H9 (cell line): Measurements from ENCODE around the gene CHSY1. TPM values are rescaled to one million over a fixed set of nuclear protein-coding genes. Genes with fewer than 3 reads are reported as not detected.

Source experiments
- DNase-seq: peaks from one replicate; pipeline ENCODE4 v3.0.0-alpha.2; 2017
- H2AFZ ChIP-seq: one replicate; pipeline ENCODE4 v1.6.1; 2013; ENCODE audit warnings: mild to moderate bottlenecking, low read length, control low read depth, moderate library complexity
- H2AK5ac ChIP-seq: 2 replicates; pipeline ENCODE4 v1.6.1; 2013; ENCODE audit warnings: low read length, control low read depth, mixed read lengths; ENCODE audit not compliant: insufficient read length
- H2BK120ac ChIP-seq: one replicate; pipeline ENCODE4 v1.6.1; 2013; ENCODE audit warnings: low read depth, mild to moderate bottlenecking, low read length, control low read depth, inconsistent platforms; ENCODE audit not compliant: poor library complexity, severe bottlenecking
- H2BK12ac ChIP-seq: 2 replicates; pipeline ENCODE4 v1.6.1; 2013; ENCODE audit warnings: low read length, control low read depth, mixed read lengths, low read depth; ENCODE audit not compliant: insufficient read length
- H2BK15ac ChIP-seq: 2 replicates; pipeline ENCODE4 v1.6.1; 2013; ENCODE audit warnings: low read depth, low read length, control low read depth
- H2BK20ac ChIP-seq: one replicate; pipeline ENCODE4 v1.6.1; 2013; ENCODE audit warnings: low read depth, mild to moderate bottlenecking, low read length, control low read depth, inconsistent platforms; ENCODE audit not compliant: poor library complexity, severe bottlenecking
- H2BK5ac ChIP-seq: 2 replicates; pipeline ENCODE4 v1.6.1; 2013; ENCODE audit warnings: low read length, control low read depth, mixed read lengths; ENCODE audit not compliant: insufficient read length
- H3K14ac ChIP-seq: 2 replicates; pipeline ENCODE4 v1.6.1; 2013; ENCODE audit warnings: low read length, control low read depth; ENCODE audit not compliant: insufficient read depth
- H3K18ac ChIP-seq: 2 replicates; pipeline ENCODE4 v1.6.1; 2013; ENCODE audit warnings: low read depth, mild to moderate bottlenecking, mixed read lengths, low read length, control low read depth; ENCODE audit not compliant: insufficient read length
- H3K23ac ChIP-seq: 2 replicates; pipeline ENCODE4 v1.6.1; 2013; ENCODE audit warnings: low read length, control low read depth, mixed read lengths, low read depth; ENCODE audit not compliant: insufficient read length
- H3K23me2 ChIP-seq: 2 replicates; pipeline ENCODE4 v1.6.1; 2013; ENCODE audit warnings: low read depth, mild to moderate bottlenecking, mixed read lengths, low read length, control low read depth; ENCODE audit not compliant: insufficient read length, poor library complexity, severe bottlenecking
- H3K27ac ChIP-seq: 2 replicates; pipeline ENCODE4 v1.5.1; 2013; ENCODE audit warnings: low read length, control low read depth, mixed read lengths, low read depth; ENCODE audit not compliant: insufficient read length
- H3K27me3 ChIP-seq: 2 replicates; pipeline ENCODE4 v1.6.1; 2013; ENCODE audit warnings: low read length, control low read depth, inconsistent platforms; ENCODE audit not compliant: insufficient read depth
- H3K4ac ChIP-seq: 2 replicates; pipeline ENCODE4 v1.6.1; 2013; ENCODE audit warnings: low read depth, mild to moderate bottlenecking, control low read depth, inconsistent platforms, low read length, moderate library complexity
- H3K4me1 ChIP-seq: 2 replicates; pipeline ENCODE4 v1.6.1; 2013; ENCODE audit warnings: low read length, control low read depth, inconsistent platforms; ENCODE audit not compliant: insufficient read depth
- H3K4me2 ChIP-seq: 2 replicates; pipeline ENCODE4 v1.6.1; 2013; ENCODE audit warnings: low read length, control low read depth, mixed read lengths; ENCODE audit not compliant: insufficient read length, insufficient read depth
- H3K56ac ChIP-seq: 2 replicates; pipeline ENCODE4 v1.6.1; 2013; ENCODE audit warnings: low read depth, mild to moderate bottlenecking, mixed read lengths, low read length, control low read depth; ENCODE audit not compliant: insufficient read length
- H3K79me1 ChIP-seq: 2 replicates; pipeline ENCODE4 v1.6.1; 2013; ENCODE audit warnings: low read depth, mild to moderate bottlenecking, moderate library complexity, low read length, control low read depth, inconsistent platforms; ENCODE audit not compliant: insufficient read depth, poor library complexity, severe bottlenecking
- H3K79me2 ChIP-seq: 2 replicates; pipeline ENCODE4 v1.6.1; 2013; ENCODE audit warnings: low read length, control low read depth, inconsistent platforms; ENCODE audit not compliant: insufficient read depth
- H3K9ac ChIP-seq: 2 replicates; pipeline ENCODE4 v1.6.1; 2013; ENCODE audit warnings: low read length, control low read depth, mixed read lengths; ENCODE audit not compliant: insufficient read length; ENCODE audit errors: extremely low read depth
- H3K9me3 ChIP-seq: one replicate; pipeline ENCODE4 v1.6.1; 2013; ENCODE audit warnings: low read depth, low read length, inconsistent platforms; ENCODE audit not compliant: control insufficient read depth
- H3T11ph ChIP-seq: one replicate; pipeline ENCODE4 v1.6.1; 2013; ENCODE audit warnings: mild to moderate bottlenecking, low read length, control low read depth, inconsistent platforms
- H4K20me1 ChIP-seq: one replicate; pipeline ENCODE4 v1.6.1; 2013; ENCODE audit not compliant: control insufficient read depth, insufficient read length, insufficient read depth
- H4K5ac ChIP-seq: 2 replicates; pipeline ENCODE4 v1.6.1; 2013; ENCODE audit warnings: low read depth, mild to moderate bottlenecking, mixed read lengths, low read length, control low read depth; ENCODE audit not compliant: insufficient read length
- H4K8ac ChIP-seq: replicated peaks from 2 replicates; pipeline ENCODE4 v1.6.1; 2013; ENCODE audit warnings: low read length, control low read depth, mixed read lengths, low read depth; ENCODE audit not compliant: insufficient read length
- H4K91ac ChIP-seq: 2 replicates; pipeline ENCODE4 v1.6.1; 2013; ENCODE audit warnings: low read depth, mild to moderate bottlenecking, moderate library complexity, mixed read lengths, low read length, control low read depth; ENCODE audit not compliant: insufficient read length
- H3K27ac Mint-ChIP-seq, 3 experiments: 2 replicates in 2 of 3; 3 replicates in 1 of 3; pipeline ENCODE4 v1.8.0; 2020 to 2021; ENCODE audit warnings: mixed read lengths in 3 of 3, mild to moderate bottlenecking in 1 of 3, moderate library complexity in 1 of 3
- H3K27me3 Mint-ChIP-seq: 2 replicates; pipeline ENCODE4 v1.8.0; 2021; ENCODE audit warnings: low read depth, mild to moderate bottlenecking, moderate library complexity, mixed read lengths
- H3K36me3 Mint-ChIP-seq, 3 experiments: 2 replicates in 2 of 3; 3 replicates in 1 of 3; pipeline ENCODE4 v1.8.0; 2020 to 2021; ENCODE audit warnings: low read depth in 3 of 3, mixed read lengths in 3 of 3; ENCODE audit not compliant: insufficient read depth in 1 of 3
- H3K4me1 Mint-ChIP-seq, 2 experiments: 2 replicates each; pipeline ENCODE4 v1.8.0; 2020; ENCODE audit warnings: mixed read lengths in 2 of 2
- H3K4me3 Mint-ChIP-seq, 2 experiments: 2 replicates in 1 of 2; 3 replicates in 1 of 2; pipeline ENCODE4 v1.8.0; 2020 to 2021; ENCODE audit warnings: mild to moderate bottlenecking in 2 of 2, mixed read lengths in 2 of 2, moderate library complexity in 1 of 2
- H3K9me3 Mint-ChIP-seq, 2 experiments: 2 replicates in 1 of 2; 3 replicates in 1 of 2; pipeline ENCODE4 v1.8.0; 2020; ENCODE audit warnings: mild to moderate bottlenecking in 2 of 2, mixed read lengths in 2 of 2, moderate library complexity in 1 of 2
- CTCF ChIP-seq: fragments of 200-600 bp; sonication (generic); conservative IDR thresholded peaks from 3 replicates; pipeline ENCODE4 v1.8.0; 2021; ENCODE audit warnings: antibody characterized with exemption, mild to moderate bottlenecking
- WGBS: extraction: QIAGEN DNeasy Blood & Tissue Kit; methylation state at CpG from one replicate; pipeline ENCODE4 v1.1.7; 2013; ENCODE audit warnings: missing lambda C conversion rate, low lambda C conversion rate, mixed read lengths; ENCODE audit not compliant: insufficient read length; ENCODE audit errors: extremely low coverage; 5-methylcytosine and 5-hydroxymethylcytosine counted together
- total RNA-seq: library from RNA; stranded (reverse); gene quantifications from 2 replicates; pipeline ENCODE4 v1.2.1, GENCODE V29; 2021

CHSY1 gene
- total RNA-seq, 1 experiment from 2014 or later: 68.3 TPM

GRCh38 chr15:101266034-101266433 lies 14.2 kb upstream of the CHSY1 start:
- Mint-ChIP-seq H3K36me3 (peaks cover 10 to 25% (median 16%) of the 10 kb centered on the region in 3 experiments; a peak in 5 of 7 replicates), H3K4me3 (no peak overlapping the region), H3K9me3 (no peaks in the 10 kb centered on the region), H3K4me1 (peaks cover 8% of the 10 kb centered on the region in 2 experiments), H3K27ac (no peak overlapping the region; a peak in 1 of 7 replicates), H3K27me3 (peaks cover 3% of the 10 kb centered on the region)
- Histone ChIP-seq H3K27ac (no peak overlapping the region), H4K91ac (no peak overlapping the region), H2BK5ac (no peak overlapping the region), H3K27me3 (no peaks in the 10 kb centered on the region), H3K9me3 (no peaks in the 10 kb centered on the region), H2AFZ (no peak overlapping the region), H2AK5ac (no peak overlapping the region), H3K9ac (no peak overlapping the region), H4K8ac (no peak overlapping the region), H3K14ac (no peak overlapping the region), H3K4ac (no peak overlapping the region), H3T11ph (no peak overlapping the region), H2BK20ac (no peak overlapping the region), H2BK12ac (no peak overlapping the region), H2BK15ac (no peak overlapping the region), H3K4me1 (no peaks in the 10 kb centered on the region), H3K18ac (no peak overlapping the region), H3K56ac (no peak overlapping the region), H4K20me1 (no peaks in the 10 kb centered on the region), H3K79me2 (no peaks in the 10 kb centered on the region), H3K4me2 (no peak overlapping the region), H2BK120ac (no peak overlapping the region), H4K5ac (no peak overlapping the region), H3K79me1 (no peaks in the 10 kb centered on the region), H3K23me2 (no peaks in the 10 kb centered on the region), H3K23ac (no peak overlapping the region)
- no peak for DNase-seq
- WGBS: no CpG with 5 or more reads among the region's 3 CpGs
- TF ChIP-seq CTCF: no peak
